Fibroblast of skin of right quadriceps (primary cell): ENCODE measurements around the gene SPDYA.

Source experiments
- DNase-seq: peaks from one replicate; pipeline ENCODE4 v3.0.0-alpha.2; 2013

Gene SPDYA

GRCh38 chr2:28833740-28834470 lies 23.3 kb downstream of the SPDYA start:
- no peak for DNase-seq

- peak; percentile 15 for DNase-seq
These were observed 25.1 kb downstream of the SPDYA start for GRCh38 chr2:28835781-28836180.

GRCh38 chr2:28838971-28839370 lies 28.3 kb downstream of the SPDYA start:
- no peak for DNase-seq

- DNase-seq, result no peak
These were observed 31.4 kb downstream of the SPDYA start for GRCh38 chr2:28842042-28842441.

GRCh38 chr2:28855193-28855592 lies 44.6 kb downstream of the SPDYA start:
- DNase-seq, result no peak

- no peak for DNase-seq
These were observed 45.3 kb downstream of the SPDYA start for GRCh38 chr2:28855977-28856376.

GRCh38 chr2:28868611-28869010 lies 58.0 kb downstream of the SPDYA start:
- no peak for DNase-seq

GRCh38 chr2:28869494-28870145 lies 59.0 kb downstream of the SPDYA start:
- DNase-seq, result no peak

- DNase-seq, result peak; percentile 92
These were observed 59.7 kb downstream of the SPDYA start, which contains the start of gene TRMT61B for GRCh38 chr2:28870146-28870891. TSS of gene TRMT61B (minus strand) at chr2:28870309. CDS start at chr2:28870277, 32 bp downstream.

GRCh38 chr2:28871620-28872019 lies 61.0 kb downstream of the SPDYA start:
- no peak for DNase-seq

- DNase-seq, result no peak
These were observed 69.6 kb downstream of the SPDYA start for GRCh38 chr2:28880193-28880592.

- DNase-seq, result no peak
These were observed 82.9 kb downstream of the SPDYA start for GRCh38 chr2:28893488-28893887.

GRCh38 chr2:28894470-28895188 lies 84.0 kb downstream of the SPDYA start, which contains the start of gene WDR43:
TSS of gene WDR43 (plus strand) at chr2:28894667. CDS start at chr2:28894699, 32 bp downstream.
- peak; percentile 99 for DNase-seq

GRCh38 chr2:28895189-28895893 lies 84.7 kb downstream of the SPDYA start:
- peak; percentile 18 for DNase-seq

- peak; percentile 54 for DNase-seq
These were observed 86.3 kb downstream of the SPDYA start for GRCh38 chr2:28896906-28897305.

GRCh38 chr2:28898048-28898447 lies 87.4 kb downstream of the SPDYA start:
- no peak for DNase-seq
